Neural crest cell (in vitro differentiated cells): Measurements from ENCODE around the gene KLHDC7B. TPM values are rescaled to one million over a fixed set of nuclear protein-coding genes. Genes with fewer than 3 reads are reported as not detected.
A peak's percentile ranks its signal among the peaks of the same experiment; 100 is the strongest.

Source experiments
- DNase-seq: peaks from one replicate; pipeline ENCODE4 v3.0.0; 2021; ENCODE audit warnings: low read depth, mixed read lengths, low spot score
- H3K27ac Mint-ChIP-seq: one replicate; pipeline ENCODE4 v1.8.0; 2021; ENCODE audit warnings: mild to moderate bottlenecking, mixed read lengths; ENCODE audit not compliant: unreplicated experiment
- H3K27me3 Mint-ChIP-seq: 2 replicates; pipeline ENCODE4 v1.8.0; 2021; ENCODE audit warnings: low read depth, mild to moderate bottlenecking, mixed read lengths
- H3K36me3 Mint-ChIP-seq: 2 replicates; pipeline ENCODE4 v1.8.0; 2021; ENCODE audit warnings: low read depth, mild to moderate bottlenecking, mixed read lengths
- H3K4me1 Mint-ChIP-seq: 2 replicates; pipeline ENCODE4 v1.8.0; 2021; ENCODE audit warnings: mixed read lengths
- H3K4me3 Mint-ChIP-seq: one replicate; pipeline ENCODE4 v1.8.0; 2021; ENCODE audit warnings: mild to moderate bottlenecking, mixed read lengths
- H3K9me3 Mint-ChIP-seq: 2 replicates; pipeline ENCODE4 v1.8.0; 2021; ENCODE audit warnings: mixed read lengths
- total RNA-seq: library from RNA; stranded (reverse); gene quantifications from 2 replicates; pipeline ENCODE4 v1.2.1, GENCODE V29; 2021
- TF ChIP-seq, protein P1 (sequence below): fragments of 200-600 bp; sonication (generic); conservative IDR thresholded peaks from 2 replicates; pipeline ENCODE4 v1.5.0; 2021; ENCODE audit warnings: antibody characterized with exemption, mild to moderate bottlenecking

Gene KLHDC7B
- total RNA-seq, 1 donor from 2014 or later, result 0.07 TPM

DNA sequence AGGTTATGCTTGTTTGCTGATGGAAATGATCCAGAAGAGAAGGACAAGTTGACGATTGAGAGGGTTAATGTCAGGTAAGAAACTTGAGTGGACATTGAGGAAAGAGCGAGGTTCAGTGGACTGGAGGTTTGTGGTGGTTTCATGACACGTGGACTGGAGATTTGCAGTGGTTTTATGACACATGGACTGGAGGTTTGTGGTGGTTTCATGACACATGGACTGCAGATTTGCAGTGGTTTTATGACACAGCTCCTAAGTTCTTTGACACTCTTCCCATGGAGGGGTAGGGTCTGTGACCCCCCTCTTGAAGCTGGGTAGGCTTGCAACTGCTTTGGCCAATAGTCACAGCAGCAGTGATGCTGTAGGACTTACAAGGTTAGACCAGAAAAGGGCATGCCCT, 49.5 kb downstream of the KLHDC7B start:
- H3K27me3 Mint-ChIP-seq, result peaks cover 5% of the 10 kb centered on the region
- H3K4me1 Mint-ChIP-seq, result peaks cover 5% of the 10 kb centered on the region
- DNase-seq, result no peak
- H3K4me3 Mint-ChIP-seq, result no peak overlapping the region
- TF ChIP-seq, protein P1, sequence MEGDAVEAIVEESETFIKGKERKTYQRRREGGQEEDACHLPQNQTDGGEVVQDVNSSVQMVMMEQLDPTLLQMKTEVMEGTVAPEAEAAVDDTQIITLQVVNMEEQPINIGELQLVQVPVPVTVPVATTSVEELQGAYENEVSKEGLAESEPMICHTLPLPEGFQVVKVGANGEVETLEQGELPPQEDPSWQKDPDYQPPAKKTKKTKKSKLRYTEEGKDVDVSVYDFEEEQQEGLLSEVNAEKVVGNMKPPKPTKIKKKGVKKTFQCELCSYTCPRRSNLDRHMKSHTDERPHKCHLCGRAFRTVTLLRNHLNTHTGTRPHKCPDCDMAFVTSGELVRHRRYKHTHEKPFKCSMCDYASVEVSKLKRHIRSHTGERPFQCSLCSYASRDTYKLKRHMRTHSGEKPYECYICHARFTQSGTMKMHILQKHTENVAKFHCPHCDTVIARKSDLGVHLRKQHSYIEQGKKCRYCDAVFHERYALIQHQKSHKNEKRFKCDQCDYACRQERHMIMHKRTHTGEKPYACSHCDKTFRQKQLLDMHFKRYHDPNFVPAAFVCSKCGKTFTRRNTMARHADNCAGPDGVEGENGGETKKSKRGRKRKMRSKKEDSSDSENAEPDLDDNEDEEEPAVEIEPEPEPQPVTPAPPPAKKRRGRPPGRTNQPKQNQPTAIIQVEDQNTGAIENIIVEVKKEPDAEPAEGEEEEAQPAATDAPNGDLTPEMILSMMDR, result no peak
- no peak overlapping the region for H3K27ac Mint-ChIP-seq
- peaks cover 8% of the 10 kb centered on the region for H3K36me3 Mint-ChIP-seq
- H3K9me3 Mint-ChIP-seq, result no peaks in the 10 kb centered on the region

GRCh38 chr22:50597097-50597496, 51.4 kb downstream of the KLHDC7B start:
- H3K4me3 Mint-ChIP-seq, result peak overlapping the region; percentile 72
- peaks cover 5% of the 10 kb centered on the region for H3K27me3 Mint-ChIP-seq
- TF ChIP-seq, protein P1, result no peak
- DNase-seq, result no peak
- H3K9me3 Mint-ChIP-seq, result no peaks in the 10 kb centered on the region
- H3K27ac Mint-ChIP-seq, result no peak overlapping the region
- H3K36me3 Mint-ChIP-seq, result peaks cover 8% of the 10 kb centered on the region
- peaks cover 12% of the 10 kb centered on the region for H3K4me1 Mint-ChIP-seq

DNA sequence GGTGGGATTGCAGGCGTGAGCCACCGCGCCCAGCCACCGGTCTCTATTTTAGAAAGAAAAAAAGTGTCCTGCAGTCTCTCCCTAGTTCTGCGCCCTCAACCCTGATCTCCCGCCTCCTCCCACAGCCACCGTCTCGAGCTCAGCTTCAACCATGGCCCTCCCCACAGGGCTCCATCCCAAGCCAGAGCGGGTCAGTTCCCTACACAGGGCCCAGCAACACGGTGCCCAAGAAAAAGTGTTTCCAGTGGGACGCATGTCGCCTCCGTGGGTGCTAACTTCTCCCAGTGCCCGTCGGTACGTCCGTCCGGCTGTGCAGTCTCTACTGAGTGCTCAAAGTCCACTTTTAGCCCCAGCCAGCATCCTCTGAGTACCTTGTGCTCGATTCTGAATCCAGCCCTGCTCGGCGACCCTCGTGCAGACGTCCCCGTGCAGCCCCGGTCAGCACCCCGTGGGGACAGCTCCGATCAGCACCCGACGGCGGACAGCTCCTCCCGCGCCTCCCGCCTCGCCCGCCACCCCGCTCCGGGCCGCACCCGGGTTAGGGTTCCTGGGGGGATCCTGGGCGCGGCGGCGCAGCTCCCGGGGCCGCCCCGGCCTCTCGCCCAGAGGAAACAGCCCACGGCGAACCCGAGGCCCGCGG, 54.2 kb downstream of the KLHDC7B start:
- TF ChIP-seq, protein P1, result no peak
- H3K4me1 Mint-ChIP-seq, result peaks cover 16% of the 10 kb centered on the region
- peak; percentile 76 for DNase-seq
- H3K4me3 Mint-ChIP-seq, result peak overlapping the region; percentile 85
- no peak overlapping the region for H3K27ac Mint-ChIP-seq
- H3K36me3 Mint-ChIP-seq, result peaks cover 8% of the 10 kb centered on the region
- H3K9me3 Mint-ChIP-seq, result no peaks in the 10 kb centered on the region
- peaks cover 5% of the 10 kb centered on the region for H3K27me3 Mint-ChIP-seq

DNA sequence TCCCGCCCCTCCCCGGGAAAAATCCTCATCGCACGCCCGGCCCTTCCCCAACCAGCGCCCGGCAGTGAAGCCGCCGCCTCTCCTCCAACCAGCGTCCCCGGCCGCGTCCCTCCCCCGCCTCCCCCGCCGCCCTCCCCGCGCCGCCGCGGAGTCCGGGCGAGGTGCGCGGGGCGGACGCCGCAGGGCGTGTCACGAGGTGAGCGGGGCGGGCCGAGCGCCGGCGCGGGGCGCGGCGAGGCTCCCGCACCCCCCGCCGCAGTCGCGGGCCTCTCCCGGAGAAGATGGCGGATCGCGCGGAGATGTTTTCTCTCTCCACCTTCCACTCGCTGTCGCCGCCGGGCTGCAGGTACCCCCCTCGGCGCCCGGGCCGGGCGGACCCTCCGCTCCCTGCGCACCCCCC, 54.8 kb downstream of the KLHDC7B start, which contains the start of gene MAPK8IP2:
Gene MAPK8IP2, plus strand, starts transcription at position 256 of the 400 bp plus-strand sequence. Its CDS starts 26 bp downstream, at position 282.
- Mint-ChIP-seq H3K27me3 (peaks cover 5% of the 10 kb centered on the region), H3K36me3 (peaks cover 8% of the 10 kb centered on the region), H3K27ac (peak within 1 kb of the TSS; percentile 45), H3K9me3 (no peaks in the 10 kb centered on the region), H3K4me1 (peaks cover 16% of the 10 kb centered on the region), H3K4me3 (peak within 1 kb of the TSS; percentile 90)
- TF ChIP-seq, protein P1, result no peak
- DNase-seq, result no peak

Other genes with a start within 250 kb of the KLHDC7B start
- 128 and 130 TPM in 2 replicates for gene PLXNB2, start 238.3 kb upstream of the KLHDC7B start, total RNA-seq
- 18.8 and 22.0 TPM in 2 replicates for gene DENND6B, start 218.9 kb upstream of the KLHDC7B start, total RNA-seq
- 54.8 and 55.9 TPM in 2 replicates for gene PPP6R2, start 202.6 kb upstream of the KLHDC7B start, total RNA-seq
- gene SBF1, start 70.9 kb upstream of the KLHDC7B start, total RNA-seq, result 116 and 130 TPM in 2 replicates
- gene ADM2, start 64.4 kb upstream of the KLHDC7B start, total RNA-seq, result 1.7 TPM in 2 replicates
- gene MIOX, start 59.0 kb upstream of the KLHDC7B start, total RNA-seq, result 0.30 and 0.35 TPM in 2 replicates
- gene LMF2, start 38.2 kb upstream of the KLHDC7B start, total RNA-seq, result 76.6 and 82.9 TPM in 2 replicates
- 114 and 116 TPM in 2 replicates for gene NCAPH2, start 37.7 kb upstream of the KLHDC7B start, total RNA-seq
- gene SCO2, start 20.3 kb upstream of the KLHDC7B start, total RNA-seq, result 2.3 and 4.2 TPM in 2 replicates
- 0.86 and 1.2 TPM in 2 replicates for gene TYMP, start 15.9 kb upstream of the KLHDC7B start, total RNA-seq
- gene SYCE3, start 17.0 kb downstream of the KLHDC7B start, total RNA-seq, result not detected in 2 replicates
- gene CPT1B, start 32.5 kb downstream of the KLHDC7B start, total RNA-seq, result 81.2 and 84.1 TPM in 2 replicates
- gene CHKB, start 37.0 kb downstream of the KLHDC7B start, total RNA-seq, result 88.1 and 91.3 TPM in 2 replicates
- gene MAPK8IP2, start 54.9 kb downstream of the KLHDC7B start, total RNA-seq, result 30.4 and 31.8 TPM in 2 replicates
- 14.6 and 16.1 TPM in 2 replicates for gene ARSA, start 82.3 kb downstream of the KLHDC7B start, total RNA-seq
- 15.2 and 15.4 TPM in 2 replicates for gene SHANK3, start 126.9 kb downstream of the KLHDC7B start, total RNA-seq
- gene ACR, start 192.3 kb downstream of the KLHDC7B start, total RNA-seq, result 0.34 TPM in 1 of 2 replicates, not detected in the other
- 45.3 and 52.9 TPM in 2 replicates for gene RABL2B, start 237.7 kb downstream of the KLHDC7B start, total RNA-seq